GM12878 (cell line): ENCODE results near the gene TTC39C. TPM values are rescaled to one million over a fixed set of nuclear protein-coding genes. Genes with fewer than 3 reads are reported as not detected.

ENCODE experiments used
- ATAC-seq: fragments of 200-7000 bp; cut with Tn5 transposase; 3 replicates; pipeline ENCODE4 v1.9.1; 2020; ENCODE audit warnings: mild to moderate bottlenecking, moderate library complexity
- BruUV-seq: library from RNA; stranded (reverse); fragments of 400-500 nt; replicated peaks from 2 replicates; lab custom pipeline; 2021; lab: Mats Ljungman, UMichigan
- CTCF ChIA-PET: fragments of 300-600 bp; sonication (Branson Sonifier 250); formaldehyde crosslinking; extraction: SDS; loops from one replicate; lab custom pipeline; 2021; ENCODE audit warnings: inconsistent platforms; lab: Yijun Ruan, JAX
- POLR2A ChIA-PET: fragments of 350-600 bp; formaldehyde crosslinking; extraction: SDS; loops from one replicate; lab custom pipeline; 2021; ENCODE audit warnings: inconsistent platforms; lab: Charles Lee
- RAD21 ChIA-PET: fragments of 300-600 bp; sonication (Branson Sonifier 250); formaldehyde crosslinking; loops from one replicate; lab custom pipeline; 2023; ENCODE audit warnings: antibody characterized with exemption; ENCODE audit not compliant: unreplicated experiment; lab: Charles Lee
- SMC1A ChIA-PET: fragments of 300-600 bp; sonication (Branson Sonifier 250); formaldehyde crosslinking; loops from one replicate; lab custom pipeline; 2023; ENCODE audit not compliant: unreplicated experiment, uncharacterized antibody; lab: Charles Lee
- DNase-seq: peaks from one replicate; pipeline ENCODE4 v3.0.0-alpha.2; 2011; ENCODE audit warnings: low read depth, low spot score
- FAIRE-seq: peaks from 3 replicates; lab custom pipeline; 2011; peaks lifted over from hg19 to GRCh38; lab: Jason Lieb, UNC
- H2AFZ ChIP-seq: 2 replicates; pipeline ENCODE4 v1.6.0; 2011; ENCODE audit warnings: low read depth, low read length, control low read depth; ENCODE audit not compliant: control insufficient read depth
- H3K27ac ChIP-seq: 2 replicates; pipeline ENCODE4 v1.5.1; 2011; ENCODE audit warnings: control low read depth; ENCODE audit not compliant: control insufficient read depth, insufficient read depth
- H3K27me3 ChIP-seq, 2 experiments: replicated peaks in 1 of 2; 2 replicates each; pipeline versions ENCODE4 v1.6.0 to v1.6.1; 2011; ENCODE audit warnings: low read length in 1 of 2; ENCODE audit not compliant: control insufficient read depth in 2 of 2, insufficient read depth in 2 of 2
- H3K36me3 ChIP-seq, 2 experiments: 2 replicates each; pipeline ENCODE4 v1.5.1; 2011; ENCODE audit warnings: low read length in 1 of 2; ENCODE audit not compliant: control insufficient read depth in 2 of 2, insufficient read depth in 2 of 2
- H3K4me1 ChIP-seq: 2 replicates; pipeline ENCODE4 v1.6.1; 2011; ENCODE audit warnings: mild to moderate bottlenecking, low read length, moderate library complexity, mixed read lengths; ENCODE audit not compliant: control insufficient read depth, insufficient read depth
- H3K4me2 ChIP-seq: 2 replicates; pipeline ENCODE4 v1.6.0; 2011; ENCODE audit warnings: control low read depth; ENCODE audit not compliant: control insufficient read depth, insufficient read depth
- H3K4me3 ChIP-seq: fragments of 200-600 bp; sonication (generic); 2 replicates; pipeline ENCODE4 v1.5.1; 2016
- H3K79me2 ChIP-seq: 2 replicates; pipeline ENCODE4 v1.6.0; 2011; ENCODE audit warnings: low read length; ENCODE audit not compliant: control insufficient read depth, insufficient read depth
- H3K9ac ChIP-seq: 2 replicates; pipeline ENCODE4 v1.8.0; 2011; ENCODE audit warnings: low read length, control low read depth, mixed read lengths; ENCODE audit not compliant: control insufficient read depth, insufficient read depth
- H3K9me3 ChIP-seq: replicated peaks from 3 replicates; pipeline ENCODE4 v1.5.1; 2011; ENCODE audit warnings: mild to moderate bottlenecking, low read length; ENCODE audit not compliant: control insufficient read depth, insufficient read depth
- H4K20me1 ChIP-seq: 2 replicates; pipeline ENCODE4 v1.6.0; 2011; ENCODE audit not compliant: control insufficient read depth, insufficient read depth
- CHD1 ChIP-seq: IDR thresholded peaks from 2 replicates; pipeline ENCODE4 v1.6.1; 2012; ENCODE audit warnings: low read depth, low read length, improper control_type of control experiment
- EZH2 ChIP-seq: IDR thresholded peaks from 2 replicates; pipeline ENCODE4 v1.6.1; 2012; ENCODE audit warnings: low read depth, mild to moderate bottlenecking, control low read depth, inconsistent platforms, low read length, borderline replicate concordance; ENCODE audit not compliant: control insufficient read depth
- FOXM1 ChIP-seq: IDR thresholded peaks from 2 replicates; pipeline ENCODE4 v1.6.1; 2012; ENCODE audit warnings: low read depth, mild to moderate bottlenecking, inconsistent platforms, low read length, moderate library complexity
- MEF2A ChIP-seq: IDR thresholded peaks from 2 replicates; pipeline ENCODE4 v1.6.1; 2011; ENCODE audit warnings: low read depth, mild to moderate bottlenecking, low read length, moderate library complexity; ENCODE audit not compliant: insufficient read depth
- MTA3 ChIP-seq: IDR thresholded peaks from 2 replicates; pipeline ENCODE4 v1.6.1; 2012; ENCODE audit warnings: low read length, inconsistent platforms, borderline replicate concordance
- NBN ChIP-seq: fragments of 450-650 bp; IDR thresholded peaks from 2 replicates; pipeline ENCODE4 v1.6.1; 2016
- NFYA ChIP-seq: IDR thresholded peaks from 2 replicates; pipeline ENCODE4 v1.6.1; 2011; ENCODE audit warnings: low read depth, mild to moderate bottlenecking, low read length, improper control_type of control experiment, borderline replicate concordance
- NKRF ChIP-seq: fragments of 450-650 bp; conservative IDR thresholded peaks from 2 replicates; pipeline ENCODE4 v1.6.1; 2017; ENCODE audit warnings: mild to moderate bottlenecking, moderate library complexity
- NRF1 ChIP-seq: conservative IDR thresholded peaks from 2 replicates; pipeline ENCODE4 v1.6.1; 2011; ENCODE audit warnings: mild to moderate bottlenecking, low read depth, low read length, improper control_type of control experiment
- PRDM15 ChIP-seq: fragments of 450-650 bp; formaldehyde crosslinking; IDR thresholded peaks from 2 replicates; pipeline ENCODE4 v1.4.0; 2020; ENCODE audit warnings: mild to moderate bottlenecking, moderate library complexity
- RAD21 ChIP-seq: IDR thresholded peaks from 2 replicates; pipeline ENCODE4 v1.6.1; 2011; ENCODE audit warnings: mild to moderate bottlenecking, low read depth, low read length, moderate library complexity; ENCODE audit not compliant: insufficient read depth
- SREBF2 ChIP-seq: IDR thresholded peaks from 2 replicates; pipeline ENCODE4 v1.6.1; 2012; ENCODE audit warnings: mild to moderate bottlenecking, low read length
- STAT1 ChIP-seq: fragments of 450-650 bp; conservative IDR thresholded peaks from 2 replicates; pipeline ENCODE4 v1.6.1; 2014; ENCODE audit warnings: antibody characterized with exemption, mild to moderate bottlenecking
- TAF1 ChIP-seq: IDR thresholded peaks from 2 replicates; pipeline ENCODE4 v1.6.1; 2011; ENCODE audit warnings: mild to moderate bottlenecking, low read depth, low read length, borderline replicate concordance
- USF1 ChIP-seq: IDR thresholded peaks from 2 replicates; pipeline ENCODE4 v1.6.1; 2011; ENCODE audit warnings: borderline replicate concordance, low read depth, mild to moderate bottlenecking, moderate library complexity, mixed read lengths, low read length; ENCODE audit not compliant: insufficient read depth; ENCODE audit errors: extremely low read length
- ZNF207 ChIP-seq: fragments of 450-650 bp; IDR thresholded peaks from 2 replicates; pipeline ENCODE4 v1.6.1; 2014; ENCODE audit warnings: antibody characterized with exemption, mild to moderate bottlenecking, borderline replicate concordance
- WGBS: methylation state at CpG from one replicate; pipeline ENCODE4 v1.1.6; 2016; ENCODE audit warnings: low lambda C conversion rate; ENCODE audit not compliant: insufficient replicate concordance, insufficient coverage; ENCODE audit errors: missing lambda C conversion rate; 5-methylcytosine and 5-hydroxymethylcytosine counted together
- in situ Hi-C: fragments of 300-500 bp; cut with MboI; formaldehyde crosslinking; loops from 9 replicates; pipeline ENCODE4 v1.14.3; 2018; ENCODE audit warnings: mixed read lengths
- intact Hi-C: fragments of 100-400 bp; cut with micrococcal nuclease; formaldehyde crosslinking; loops from one replicate; pipeline ENCODE4 v1.14.2; 2022; ENCODE audit not compliant: unreplicated experiment
- polyA plus RNA-seq, 11 experiments: library from polyadenylated mRNA; depleted of rRNA in 4 of 11; unstranded in 6 of 11; stranded (reverse) in 5 of 11; fragments of >200 nt; fragmentation: Nextera tagmentation in 4 of 11; fragmentation: Illumina TruSeq in 1 of 11; extraction: Ambion mirVana in 4 of 11; extraction: Trizol in 1 of 11; gene quantifications; 1 replicate in 1 of 11; 2 replicates in 10 of 11; pipeline versions ENCODE4 v1.2.1 to v1.2.3, GENCODE V29; 2011 to 2016; ENCODE audit warnings: inconsistent platforms in 2 of 11, missing spikeins in 2 of 11, low read depth in 1 of 11
- total RNA-seq, 4 experiments: library from RNA; depleted of rRNA in 3 of 4; stranded (reverse); fragments of >200 nt in 3 of 4; fragmentation: Illumina TruSeq in 1 of 4; extraction: Trizol in 1 of 4; gene quantifications; 2 replicates each; pipeline versions ENCODE4 v1.2.1 to v1.2.3, GENCODE V29; 2013 to 2021

The TTC39C gene
- total and polyA plus RNA-seq, 10 of the 15 experiments (the other 5 are each of a cell fraction or from before 2014, with no cell fraction given): 21.1 to 91.0 (median 64.8) TPM

- no peak for FAIRE-seq
- Histone ChIP-seq H3K27ac (no peak overlapping the region), H3K4me1 (no peaks in the 10 kb centered on the region; the same call in 1 of the 2 replicates), H3K4me2 (no peak overlapping the region), H3K9me3 (no peaks in the 10 kb centered on the region), H3K36me3 (peaks cover 8 to 10% of the 10 kb centered on the region in 2 experiments), H3K79me2 (no peaks in the 10 kb centered on the region), H3K9ac (no peak overlapping the region), H2AFZ (no peak overlapping the region), H3K4me3 (no peak overlapping the region), H4K20me1 (no peaks in the 10 kb centered on the region), H3K27me3 (no peaks in the 10 kb centered on the region)
- ChIA-PET POLR2A (interaction anchor here (1.3 kb wide), 1 partner anchor 15 kb away, joined by 3 read pairs; no protein-coding TSS in a partner anchor), RAD21 (no interaction called here), CTCF (no interaction called here), SMC1A (interaction anchor here (1.1 kb wide), 1 partner anchor 15 kb away, joined by 4 read pairs; no protein-coding TSS in a partner anchor)
- ATAC-seq: no peak
- in situ Hi-C loops: no loop called here
- no TSS peak for BruUV-seq
- WGBS: 83% methylated on average over 9 of the region's 9 CpGs
- intact Hi-C loops: no loop called here
- TF ChIP-seq RAD21: no peak
- no peak for TF ChIP-seq NRF1
- no peak for TF ChIP-seq NFYA
- TF ChIP-seq ZNF207: no peak
- no peak for TF ChIP-seq MTA3
- no peak for TF ChIP-seq EZH2
- no peak for TF ChIP-seq NBN
- no peak for TF ChIP-seq PRDM15
- no peak for TF ChIP-seq TAF1
- TF ChIP-seq STAT1: no peak
- TF ChIP-seq NKRF: no peak
- TF ChIP-seq SREBF2: no peak
- TF ChIP-seq MEF2A: no peak
- no peak for TF ChIP-seq FOXM1
- TF ChIP-seq CHD1: no peak
- no peak for TF ChIP-seq USF1
- DNase-seq: no peak
Observed at GRCh38 chr18:24071029-24071428, 56.5 kb downstream of the TTC39C start.
